T47D (cell line): ENCODE data around the gene CD109.
A peak's percentile ranks its signal among the peaks of the same experiment; 100 is the strongest.
"Not testable (repeated sequence)": the region's sequence is repeated elsewhere in the genome, so short reads cannot be mapped to it uniquely, and the experiment has no call there.

ENCODE experiments used
- DNase-seq, 2 experiments: peaks; one replicate each; pipeline versions ENCODE4 v3.0.0 to v3.0.0-alpha.2; 2011 to 2012; ENCODE audit warnings: low read depth in 1 of 2, low spot score in 1 of 2
- JUND ChIP-seq: IDR thresholded peaks from 2 replicates; pipeline ENCODE4 v1.6.1; 2012; ENCODE audit warnings: low read depth
- in situ Hi-C: cut with HindIII; loops from 2 replicates; pipeline ENCODE4 v1.10.0; 2016; ENCODE audit warnings: low sequenced_read_pairs, low pct_unique_long_range_greater_than_20kb

Gene CD109

DNA sequence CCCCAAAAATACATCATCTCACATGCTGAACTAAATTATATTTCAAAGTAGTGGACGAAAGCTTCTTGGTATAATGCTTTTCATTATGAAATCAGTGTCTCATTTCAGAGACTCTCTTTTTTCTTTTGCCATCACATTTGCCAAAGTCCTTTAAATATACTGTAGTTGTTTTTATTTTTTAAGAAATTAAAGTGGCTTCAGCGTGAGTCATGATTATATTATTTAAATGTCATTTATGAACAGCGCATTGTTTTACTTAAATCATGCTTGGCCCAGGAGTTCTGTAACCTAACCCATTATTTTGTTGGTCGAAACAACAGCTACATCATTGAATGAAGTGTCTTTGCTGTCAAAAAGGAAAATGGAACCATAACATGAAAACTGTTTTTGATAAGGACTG is 100.9 kb downstream of the CD109 start:
- in situ Hi-C loops, result no loop called here
- no peak for DNase-seq
- no peak for TF ChIP-seq JUND

DNA sequence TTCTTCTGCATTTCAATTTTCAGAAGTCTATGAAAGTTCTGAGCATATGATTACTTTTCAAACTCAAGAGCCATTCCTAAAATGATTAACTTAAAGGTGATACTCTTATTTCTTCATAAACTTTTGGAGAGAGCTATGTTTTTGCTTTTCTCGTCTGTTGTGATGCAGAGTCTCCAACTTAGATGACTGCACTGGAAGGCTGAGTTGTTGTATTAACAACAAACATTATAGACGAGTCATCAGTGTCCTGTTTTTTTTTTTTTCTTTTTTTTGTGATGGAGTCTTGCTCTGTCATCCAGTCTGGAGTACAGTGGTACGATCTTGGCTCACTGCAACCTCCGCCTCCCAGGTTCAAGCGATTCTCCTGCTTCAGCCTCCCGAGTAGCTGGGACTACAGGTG is 101.9 kb downstream of the CD109 start:
- no peak for DNase-seq
- no peak for TF ChIP-seq JUND
- in situ Hi-C loops, result no loop called here

DNA sequence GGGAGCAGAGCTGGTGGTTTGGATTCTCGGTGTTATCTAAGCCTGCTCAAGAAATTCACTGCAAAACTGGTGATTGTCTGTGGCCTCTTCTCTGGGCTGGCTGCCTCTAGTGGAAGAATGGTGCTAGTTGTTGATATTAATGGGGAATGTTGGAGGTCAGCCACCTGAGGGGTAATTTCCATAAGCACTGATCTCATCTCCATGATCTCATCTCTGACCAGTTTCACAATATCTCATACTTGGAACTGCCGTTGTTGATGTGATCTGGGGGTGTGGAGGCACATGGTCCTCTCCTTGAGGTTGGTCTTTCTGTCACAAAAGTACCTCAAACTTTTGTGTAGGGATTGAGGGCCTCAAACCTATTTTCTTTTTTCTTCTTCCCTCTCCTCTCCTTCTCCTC is 102.6 kb downstream of the CD109 start:
- in situ Hi-C loops, result no loop called here

DNA sequence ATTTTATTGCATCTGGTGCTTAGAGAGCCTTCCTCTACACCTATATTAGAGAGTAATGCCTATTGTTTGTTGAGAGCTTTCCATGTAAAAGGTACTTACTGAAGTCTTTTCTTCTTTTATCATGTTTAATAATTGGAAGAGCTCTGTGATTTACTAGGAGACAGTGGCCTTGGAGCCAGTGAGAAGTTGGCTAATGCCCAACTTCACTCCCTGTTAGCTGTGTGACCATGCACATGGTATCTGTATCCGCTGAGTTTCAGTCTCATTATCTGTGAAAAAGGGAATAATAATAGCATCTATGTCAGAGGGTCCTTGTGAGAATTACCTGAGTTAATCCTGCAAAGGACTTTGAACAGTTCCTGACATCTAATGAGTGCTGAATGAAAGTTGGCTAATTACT is 105.0 kb downstream of the CD109 start:
- no peak for DNase-seq
- no peak for TF ChIP-seq JUND
- in situ Hi-C loops, result no loop called here

More for the DNA sequence above, 102.6 kb downstream of the CD109 start:
- no peak for DNase-seq
- TF ChIP-seq JUND, result no peak

DNA sequence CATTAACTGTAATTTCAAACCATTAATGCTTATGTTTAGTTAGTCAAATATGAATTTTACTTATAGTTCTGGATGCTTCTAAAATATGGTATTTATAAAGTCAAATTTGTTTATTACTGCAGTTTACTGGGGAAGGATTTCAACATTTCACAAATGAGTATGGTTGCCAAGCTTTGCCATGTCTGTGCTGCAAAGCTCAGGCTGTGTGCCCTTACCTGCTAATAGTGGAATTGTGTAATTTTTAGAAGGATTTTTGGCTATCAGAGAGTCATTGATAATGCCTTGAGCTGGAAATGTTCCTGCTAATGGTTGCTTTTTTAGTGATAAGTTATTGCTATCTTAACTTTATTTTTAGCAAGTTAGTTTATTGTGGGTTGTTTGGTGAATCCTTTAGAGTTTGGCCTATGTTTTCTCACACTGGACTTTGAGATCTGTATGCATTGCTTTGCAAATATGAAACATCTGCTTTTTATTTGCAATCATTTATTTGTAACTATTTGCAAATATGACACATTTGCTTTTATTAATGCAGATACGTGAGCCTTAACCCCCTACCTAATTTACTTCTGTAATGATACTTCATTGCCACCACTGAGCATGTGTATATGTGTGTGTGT is 105.8 kb downstream of the CD109 start:
- in situ Hi-C loops, result no loop called here
- no peak for TF ChIP-seq JUND
- no peak for DNase-seq

DNA sequence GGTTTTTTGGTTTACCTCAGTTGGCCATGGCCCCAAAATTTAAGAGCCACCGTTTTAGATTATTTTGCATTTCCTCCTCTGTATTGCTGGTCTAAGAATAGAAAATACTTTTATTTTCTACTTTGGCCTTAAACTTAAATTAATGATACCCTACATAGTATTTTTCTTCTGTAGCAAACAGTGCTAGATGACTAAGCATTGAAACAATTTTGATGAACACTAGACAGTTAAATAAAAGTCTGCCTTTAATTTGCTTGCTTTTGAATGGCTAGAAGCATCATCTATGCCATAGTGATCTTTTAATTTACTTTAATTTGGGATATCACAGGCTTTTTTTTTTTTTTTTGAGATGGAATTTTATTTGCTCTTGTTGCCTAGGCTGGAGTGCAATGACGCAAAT is 106.4 kb downstream of the CD109 start:
- TF ChIP-seq JUND, result no peak
- no peak for DNase-seq
- in situ Hi-C loops, result no loop called here

DNA sequence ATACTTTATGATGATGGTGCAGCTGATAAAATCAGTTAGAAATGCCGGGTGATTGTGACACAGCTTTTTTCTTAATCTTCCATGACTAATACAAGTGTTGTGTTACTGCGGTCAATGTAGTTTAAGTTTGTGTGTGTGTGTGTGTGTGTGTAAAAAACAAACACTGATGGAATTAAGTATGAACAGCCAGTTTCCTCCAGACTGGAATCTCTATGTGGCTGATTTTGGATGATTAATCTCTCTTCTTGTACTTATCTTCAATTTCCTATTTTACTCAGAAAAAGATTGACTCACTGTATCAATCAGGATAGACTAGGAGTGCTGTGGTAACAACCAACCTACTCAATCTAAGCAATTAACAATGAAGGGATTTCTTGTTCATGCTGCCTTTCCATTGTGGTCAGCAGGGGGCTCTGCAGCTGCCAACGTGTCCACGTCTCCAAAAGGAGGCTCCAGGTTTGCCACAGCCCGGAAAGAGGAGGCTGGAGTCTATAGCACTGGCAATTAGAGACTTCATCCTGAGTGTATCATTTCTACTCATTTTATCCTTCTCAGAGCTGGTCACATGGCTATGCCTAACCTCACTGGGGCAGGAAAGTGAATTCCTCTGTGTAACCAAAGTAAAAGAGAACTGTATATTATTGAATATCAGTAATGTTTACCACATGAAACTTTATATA is 107.7 kb downstream of the CD109 start:
- no peak for TF ChIP-seq JUND
- in situ Hi-C loops, result no loop called here
- DNase-seq, result peak in 1 of 2 experiments; percentile 58

DNA sequence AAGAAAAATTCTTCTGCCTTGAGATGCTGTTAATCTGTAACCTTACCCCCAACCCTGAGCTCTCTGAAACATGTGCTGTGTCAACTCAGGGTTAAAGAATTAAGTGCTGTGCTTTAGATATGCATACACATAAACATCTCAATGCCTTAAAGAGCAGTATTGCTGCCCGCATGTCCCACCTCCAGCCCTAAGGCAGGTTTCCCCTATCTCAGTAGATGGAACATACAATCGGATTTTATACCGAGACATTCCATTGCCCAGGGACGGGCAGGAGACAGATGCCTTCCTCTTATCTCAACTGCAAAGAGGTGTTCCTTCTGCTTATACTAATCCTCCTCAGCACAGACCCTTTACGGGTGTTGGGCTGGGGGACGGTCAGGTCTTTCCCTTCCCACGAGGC is 109.2 kb downstream of the CD109 start:
- in situ Hi-C loops, DNase-seq: not testable (repeated sequence)

DNA sequence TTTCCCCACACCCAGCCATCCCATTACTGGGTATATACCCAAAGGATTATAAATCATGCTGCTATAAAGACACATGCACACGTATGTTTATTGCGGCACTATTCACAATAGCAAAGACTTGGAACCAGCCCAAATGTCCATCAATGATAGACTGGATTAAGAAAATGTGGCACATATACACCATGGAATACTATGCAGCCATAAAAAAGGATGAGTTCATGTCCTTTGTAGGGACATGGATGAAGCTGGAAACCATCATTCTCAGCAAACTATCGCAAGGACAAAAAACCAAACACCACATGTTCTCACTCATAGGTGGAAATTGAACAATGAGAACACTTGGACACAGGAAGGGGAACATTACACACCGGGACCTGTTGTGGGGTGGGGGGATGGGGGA is 110.0 kb downstream of the CD109 start:
- DNase-seq, in situ Hi-C loops: not testable (repeated sequence)

DNA sequence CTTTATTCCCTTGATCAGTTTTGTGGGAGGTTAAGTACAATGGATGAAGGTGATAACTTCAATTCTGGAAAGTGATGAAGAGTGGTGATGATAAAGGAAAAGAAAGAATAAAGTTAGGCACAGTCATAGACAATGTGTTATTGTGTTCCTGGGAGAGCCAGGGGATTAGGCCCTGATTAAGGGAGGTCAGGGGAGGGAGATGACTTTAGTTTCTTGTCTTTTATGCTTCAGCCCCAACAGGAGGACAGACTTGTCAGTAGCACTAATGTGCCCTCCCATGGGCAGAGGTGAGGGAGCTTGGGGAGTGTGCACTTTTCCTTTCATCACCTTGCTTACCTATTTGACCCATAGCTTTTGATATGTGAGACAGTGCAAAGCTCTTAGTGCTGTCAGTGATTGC is 115.7 kb downstream of the CD109 start:
- in situ Hi-C loops, result no loop called here
- TF ChIP-seq JUND, result no peak
- DNase-seq, result no peak

DNA sequence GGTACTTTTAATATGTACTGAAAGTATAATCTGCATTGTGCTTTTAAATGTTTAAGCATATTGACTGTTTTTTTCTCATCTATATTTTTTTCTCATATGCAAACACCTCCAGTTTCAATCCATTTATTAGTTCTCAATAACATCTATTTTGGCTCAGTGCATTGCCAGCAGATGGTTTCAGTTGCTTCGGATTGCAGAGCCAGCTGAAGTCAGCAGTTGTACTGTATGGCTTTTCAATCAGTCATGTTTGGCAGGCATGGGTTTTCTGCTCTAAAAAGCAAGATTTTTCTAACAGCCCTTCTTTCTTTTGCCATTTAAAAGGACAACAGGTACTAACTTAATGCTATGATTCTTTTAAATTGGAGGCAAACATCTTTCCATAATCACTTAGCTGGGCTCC is 121.2 kb downstream of the CD109 start:
- TF ChIP-seq JUND, result no peak
- in situ Hi-C loops, result no loop called here
- no peak for DNase-seq

DNA sequence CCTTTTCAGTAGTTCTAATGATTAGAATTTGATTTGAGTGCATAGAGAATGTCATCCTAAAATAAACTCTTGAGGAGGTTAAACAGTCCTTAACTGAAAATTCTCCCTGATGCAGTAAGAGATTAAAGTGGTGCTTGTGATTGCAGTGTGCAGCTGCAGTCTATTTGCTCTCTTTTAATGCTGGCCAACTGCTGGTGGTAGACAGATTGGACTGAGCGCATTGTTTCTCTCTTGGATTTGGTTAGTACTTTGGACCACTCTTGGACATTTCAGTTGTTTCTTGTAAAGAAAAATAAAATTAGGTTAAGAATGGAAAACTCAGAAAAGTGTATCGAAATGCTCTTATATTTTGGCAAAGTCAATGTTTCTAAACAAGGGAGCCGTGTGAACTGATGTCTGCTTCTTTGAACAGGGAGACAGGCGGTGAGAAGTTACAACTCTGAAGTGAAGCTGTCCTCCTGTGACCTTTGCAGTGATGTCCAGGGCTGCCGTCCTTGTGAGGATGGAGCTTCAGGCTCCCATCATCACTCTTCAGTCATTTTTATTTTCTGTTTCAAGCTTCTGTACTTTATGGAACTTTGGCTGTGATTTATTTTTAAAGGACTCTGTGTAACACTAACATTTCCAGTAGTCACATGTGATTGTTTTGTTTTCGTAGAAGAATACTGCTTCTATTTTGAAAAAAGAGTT is 127.2 kb downstream of the CD109 start:
- in situ Hi-C loops, result no loop called here
- DNase-seq, result no peak
- TF ChIP-seq JUND, result no peak

DNA sequence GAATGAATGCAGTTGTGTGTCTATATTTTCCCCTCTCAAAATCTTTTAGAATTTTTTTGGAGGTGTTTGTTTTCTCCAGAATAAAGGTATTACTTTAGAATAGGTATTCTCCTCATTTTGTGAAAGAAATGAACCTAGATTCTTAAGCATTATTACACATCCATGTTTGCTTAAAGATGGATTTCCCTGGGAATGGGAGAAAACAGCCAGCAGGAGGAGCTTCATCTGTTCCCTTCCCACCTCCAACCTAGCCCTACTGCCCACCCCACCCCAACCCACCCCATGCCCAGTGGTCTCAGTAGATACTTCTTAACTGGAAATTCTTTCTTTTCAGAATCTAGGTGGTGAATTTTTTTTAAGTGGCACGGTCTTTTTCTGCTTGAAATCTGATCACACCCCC is 127.8 kb downstream of the CD109 start:
- no peak for TF ChIP-seq JUND
- in situ Hi-C loops, result no loop called here
- DNase-seq, result no peak
